ENCODE measurements around the gene CATSPER2.
"Not testable (repeated sequence)": the region's sequence is repeated elsewhere in the genome, so short reads cannot be mapped to it uniquely, and the experiment has no call there.

The CATSPER2 gene

GRCh38 chr15:43592841-43593240 is 55.8 kb downstream of the CATSPER2 start:
- not testable (repeated sequence) for DNase-seq

DNA sequence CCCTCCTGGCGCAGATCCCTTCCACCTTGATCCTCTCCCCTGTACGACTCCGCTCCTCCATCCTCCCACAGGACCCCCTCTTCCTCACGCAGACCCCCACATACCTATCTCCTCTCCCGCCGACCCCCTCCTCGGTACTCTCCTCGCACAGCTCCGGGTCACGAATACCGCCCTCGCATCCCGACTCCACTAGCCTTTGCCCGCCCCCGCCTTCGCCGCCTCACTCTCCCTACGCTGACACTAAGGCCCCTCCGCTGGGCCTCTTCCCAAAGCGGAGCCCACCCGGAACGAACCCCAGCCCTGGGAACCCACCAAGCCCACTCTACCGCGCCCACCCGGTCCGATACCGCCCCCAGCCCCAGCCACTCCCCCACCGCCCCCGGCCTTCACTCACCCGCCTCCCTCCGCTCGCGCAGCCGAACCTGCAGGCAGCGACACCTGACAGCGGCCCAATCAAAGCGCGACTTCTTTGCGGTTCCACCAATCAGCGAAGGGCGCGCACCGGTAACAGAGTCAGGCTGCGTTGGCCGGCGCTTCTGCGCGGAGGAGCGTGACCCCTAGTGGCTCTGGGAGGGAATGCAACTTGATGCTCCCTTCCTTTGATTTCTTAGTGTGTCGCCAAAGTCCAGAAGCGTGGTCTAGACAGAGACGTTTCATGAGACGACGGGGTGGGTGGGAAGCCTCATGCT is 58.7 kb downstream of the CATSPER2 start, which contains the start of gene PPIP5K1:
TSS of gene PPIP5K1 (minus strand) at position 431 of the 689 bp plus-strand sequence. CDS start 5,704 bp downstream, outside the sequence.
- not testable (repeated sequence) for DNase-seq
